HEK293 (cell line): ENCODE measurements around the gene SNCB.

Experiments
- CTCF ChIA-PET: fragments of 350-600 bp; formaldehyde crosslinking; extraction: SDS; loops from one replicate; lab custom pipeline; 2021; ENCODE audit warnings: antibody characterized with exemption; lab: Yijun Ruan, JAX
- POLR2A ChIA-PET: fragments of 300-600 bp; formaldehyde crosslinking; extraction: SDS; loops from one replicate; lab custom pipeline; 2020; ENCODE audit warnings: antibody characterized with exemption, inconsistent platforms; lab: Yijun Ruan, JAX
- H3K27ac ChIP-seq: fragments of 200-500 bp; sonication (Bioruptor generic); 2 replicates; pipeline ENCODE4 v1.5.1; 2014; ENCODE audit warnings: low read depth, low read length, control low read depth, inconsistent platforms; ENCODE audit errors: extremely low read depth
- H3K36me3 ChIP-seq, 2 experiments: fragments of 200-500 bp in 1 of 2; sonication (Bioruptor generic) in 1 of 2; 1 replicate in 1 of 2; 2 replicates in 1 of 2; pipeline ENCODE4 v1.5.1; 2014 to 2017; ENCODE audit warnings: inconsistent platforms in 2 of 2, low read length in 2 of 2; ENCODE audit not compliant: control insufficient read depth in 2 of 2, insufficient read depth in 1 of 2
- H3K4me1 ChIP-seq: fragments of 200-500 bp; sonication (Bioruptor generic); 2 replicates; pipeline ENCODE4 v1.5.1; 2014; ENCODE audit warnings: mild to moderate bottlenecking, low read length, inconsistent platforms; ENCODE audit not compliant: control insufficient read depth, insufficient read depth
- H3K4me3 ChIP-seq: 2 replicates; pipeline ENCODE4 v1.5.1; 2011; ENCODE audit warnings: low read depth, mild to moderate bottlenecking, control low read depth, low read length, moderate library complexity
- H3K9me3 ChIP-seq: fragments of 200-500 bp; sonication (Bioruptor generic); 2 replicates; pipeline ENCODE4 v1.5.1; 2014; ENCODE audit warnings: low read depth, low read length, inconsistent platforms; ENCODE audit not compliant: control insufficient read depth, insufficient read depth
- BCL11A ChIP-seq: fragments of 450-650 bp; formaldehyde crosslinking; IDR thresholded peaks from 2 replicates; pipeline ENCODE4 v1.5.1; 2016; ENCODE audit warnings: low read depth, missing biosample characterization, missing genetic modification characterization
- BCL11B ChIP-seq: fragments of 450-650 bp; formaldehyde crosslinking; IDR thresholded peaks from 2 replicates; pipeline ENCODE4 v1.5.1; 2016; ENCODE audit warnings: low read depth, missing biosample characterization, missing genetic modification characterization
- GLI2 ChIP-seq: fragments of 450-650 bp; formaldehyde crosslinking; IDR thresholded peaks from 2 replicates; pipeline ENCODE4; 2017; ENCODE audit warnings: missing biosample characterization, missing genetic modification characterization, low read depth, borderline replicate concordance
- IKZF3 ChIP-seq: fragments of 450-650 bp; IDR thresholded peaks from 2 replicates; pipeline ENCODE4 v1.5.0; 2018; ENCODE audit warnings: missing biosample characterization, mild to moderate bottlenecking, missing genetic modification characterization, moderate library complexity
- ZBTB10 ChIP-seq: fragments of 450-650 bp; formaldehyde crosslinking; IDR thresholded peaks from 2 replicates; pipeline ENCODE4 v1.5.1; 2016; ENCODE audit warnings: missing biosample characterization, missing genetic modification characterization
- ZIC2 ChIP-seq: fragments of 450-650 bp; formaldehyde crosslinking; IDR thresholded peaks from 2 replicates; pipeline ENCODE4 v1.5.1; 2016; ENCODE audit warnings: missing biosample characterization, missing genetic modification characterization
- ZNF132 ChIP-seq: fragments of 450-650 bp; formaldehyde crosslinking; IDR thresholded peaks from 2 replicates; pipeline ENCODE4 v1.5.1; 2017; ENCODE audit warnings: missing biosample characterization, missing genetic modification characterization, borderline replicate concordance
- ZNF184 ChIP-seq: fragments of 450-650 bp; IDR thresholded peaks from 2 replicates; pipeline ENCODE4 v1.5.1; 2018; ENCODE audit warnings: missing biosample characterization, mild to moderate bottlenecking, missing genetic modification characterization
- ZNF302 ChIP-seq: fragments of 450-650 bp; formaldehyde crosslinking; IDR thresholded peaks from 2 replicates; pipeline ENCODE4 v1.5.1; 2016; ENCODE audit warnings: missing biosample characterization, missing genetic modification characterization, low read depth
- ZNF391 ChIP-seq: fragments of 450-650 bp; formaldehyde crosslinking; IDR thresholded peaks from 2 replicates; pipeline ENCODE4 v1.5.1; 2016; ENCODE audit warnings: low read depth, missing biosample characterization, missing genetic modification characterization, borderline replicate concordance
- ZNF426 ChIP-seq: fragments of 450-650 bp; formaldehyde crosslinking; IDR thresholded peaks from 2 replicates; pipeline ENCODE4 v1.5.1; 2017; ENCODE audit warnings: missing biosample characterization, missing genetic modification characterization, mild to moderate bottlenecking, inconsistent platforms, moderate library complexity
- ZNF473 ChIP-seq: fragments of 450-650 bp; formaldehyde crosslinking; IDR thresholded peaks from 2 replicates; pipeline ENCODE4 v1.5.1; 2017; ENCODE audit warnings: missing biosample characterization, missing genetic modification characterization
- ZNF501 ChIP-seq: fragments of 450-650 bp; formaldehyde crosslinking; IDR thresholded peaks from 2 replicates; pipeline ENCODE4 v1.5.1; 2016; ENCODE audit warnings: missing biosample characterization, missing genetic modification characterization
- ZNF792 ChIP-seq: fragments of 450-650 bp; formaldehyde crosslinking; IDR thresholded peaks from 2 replicates; pipeline ENCODE4 v1.5.1; 2016; ENCODE audit warnings: missing biosample characterization, missing genetic modification characterization
- TF ChIP-seq, protein P1 (sequence below): fragments of 450-650 bp; formaldehyde crosslinking; IDR thresholded peaks from 2 replicates; pipeline ENCODE4 v1.5.1; 2016; ENCODE audit warnings: missing biosample characterization, missing genetic modification characterization
- TF ChIP-seq, protein P2 (sequence below): fragments of 450-650 bp; formaldehyde crosslinking; IDR thresholded peaks from 2 replicates; pipeline ENCODE4 v1.5.1; 2016; ENCODE audit warnings: missing biosample characterization, missing genetic modification characterization, borderline replicate concordance
- TF ChIP-seq, protein P3 (sequence below): fragments of 450-650 bp; formaldehyde crosslinking; IDR thresholded peaks from 2 replicates; pipeline ENCODE4 v1.5.1; 2016; ENCODE audit warnings: missing biosample characterization, missing genetic modification characterization
- TF ChIP-seq, protein P4 (sequence below): fragments of 450-650 bp; formaldehyde crosslinking; IDR thresholded peaks from 2 replicates; pipeline ENCODE4 v1.5.1; 2016; ENCODE audit warnings: missing biosample characterization, missing genetic modification characterization
- TF ChIP-seq, protein P5 (sequence below): fragments of 450-650 bp; formaldehyde crosslinking; IDR thresholded peaks from 2 replicates; pipeline ENCODE4 v1.5.1; 2016; ENCODE audit warnings: missing biosample characterization, missing genetic modification characterization

Gene SNCB

DNA sequence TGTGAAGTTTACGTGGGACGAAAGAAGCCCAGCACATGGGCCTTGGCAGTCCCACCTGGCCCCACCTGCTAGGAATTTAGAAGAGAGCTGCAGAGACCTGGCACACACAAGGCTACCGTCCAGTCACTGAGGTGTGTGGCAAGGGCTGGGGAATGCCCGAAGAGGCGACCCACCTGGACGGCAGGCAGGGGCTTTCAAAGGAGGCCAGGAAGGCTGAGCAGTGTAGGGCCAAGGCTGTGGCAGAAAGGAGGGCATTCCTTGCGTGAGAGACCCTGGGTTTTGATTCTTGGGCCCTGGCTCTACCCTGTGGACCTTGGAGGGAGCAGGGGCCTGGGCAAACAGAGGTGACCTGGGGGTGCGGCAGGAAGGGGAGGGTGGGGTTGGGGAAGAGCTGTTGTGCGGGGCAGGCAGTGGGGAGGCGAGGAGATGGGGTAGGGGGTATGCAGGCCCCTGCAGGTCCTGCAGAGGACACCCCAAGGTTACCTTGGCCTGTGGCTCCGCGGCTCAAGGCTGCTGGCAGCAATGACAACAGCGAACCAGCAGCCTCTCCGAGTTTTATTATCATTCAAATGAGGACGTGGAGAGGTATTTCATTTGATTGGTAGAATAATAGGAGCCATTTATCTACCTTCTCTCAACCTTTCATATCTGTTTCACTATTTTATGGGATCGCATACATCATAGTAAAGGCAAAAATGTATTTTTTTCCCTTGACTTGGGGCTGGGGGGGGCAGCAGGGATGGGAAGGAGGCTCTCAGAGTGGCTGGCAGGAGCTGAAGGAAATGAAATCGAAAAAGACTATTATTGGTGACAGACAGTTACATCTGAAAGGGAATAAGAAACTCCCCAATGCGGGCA lies 41.8 kb upstream of the SNCB start:
- H3K27ac ChIP-seq, result no peak overlapping the region
- ChIA-PET POLR2A (no interaction called here), CTCF (interaction anchor here (0.6 to 0.7 kb wide), 2 partner anchors 12 to 599 kb away, joined by 3 read pairs; no protein-coding TSS in a partner anchor)
- no peak for TF ChIP-seq ZNF473
- TF ChIP-seq ZNF302, result no peak
- TF ChIP-seq, protein P1, sequence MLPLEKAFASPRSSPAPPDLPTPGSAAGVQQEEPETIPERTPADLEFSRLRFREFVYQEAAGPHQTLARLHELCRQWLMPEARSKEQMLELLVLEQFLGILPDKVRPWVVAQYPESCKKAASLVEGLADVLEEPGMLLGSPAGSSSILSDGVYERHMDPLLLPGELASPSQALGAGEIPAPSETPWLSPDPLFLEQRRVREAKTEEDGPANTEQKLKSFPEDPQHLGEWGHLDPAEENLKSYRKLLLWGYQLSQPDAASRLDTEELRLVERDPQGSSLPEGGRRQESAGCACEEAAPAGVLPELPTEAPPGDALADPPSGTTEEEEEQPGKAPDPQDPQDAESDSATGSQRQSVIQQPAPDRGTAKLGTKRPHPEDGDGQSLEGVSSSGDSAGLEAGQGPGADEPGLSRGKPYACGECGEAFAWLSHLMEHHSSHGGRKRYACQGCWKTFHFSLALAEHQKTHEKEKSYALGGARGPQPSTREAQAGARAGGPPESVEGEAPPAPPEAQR, result no peak
- no peak for TF ChIP-seq IKZF3 (tag by site-specific recombination)
- TF ChIP-seq, protein P2, sequence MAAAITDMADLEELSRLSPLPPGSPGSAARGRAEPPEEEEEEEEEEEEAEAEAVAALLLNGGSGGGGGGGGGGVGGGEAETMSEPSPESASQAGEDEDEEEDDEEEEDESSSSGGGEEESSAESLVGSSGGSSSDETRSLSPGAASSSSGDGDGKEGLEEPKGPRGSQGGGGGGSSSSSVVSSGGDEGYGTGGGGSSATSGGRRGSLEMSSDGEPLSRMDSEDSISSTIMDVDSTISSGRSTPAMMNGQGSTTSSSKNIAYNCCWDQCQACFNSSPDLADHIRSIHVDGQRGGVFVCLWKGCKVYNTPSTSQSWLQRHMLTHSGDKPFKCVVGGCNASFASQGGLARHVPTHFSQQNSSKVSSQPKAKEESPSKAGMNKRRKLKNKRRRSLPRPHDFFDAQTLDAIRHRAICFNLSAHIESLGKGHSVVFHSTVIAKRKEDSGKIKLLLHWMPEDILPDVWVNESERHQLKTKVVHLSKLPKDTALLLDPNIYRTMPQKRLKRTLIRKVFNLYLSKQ (tag by site-specific recombination), result no peak
- no peak for TF ChIP-seq ZNF132 (tag by site-specific recombination)
- TF ChIP-seq BCL11B, result no peak
- TF ChIP-seq BCL11A (tag by site-specific recombination), result no peak
- no peak for TF ChIP-seq ZNF391 (tag by site-specific recombination)
- no peak for TF ChIP-seq ZNF792 (tag by site-specific recombination)
- no peak for TF ChIP-seq ZNF426 (tag by site-specific recombination)
- TF ChIP-seq, protein P3, sequence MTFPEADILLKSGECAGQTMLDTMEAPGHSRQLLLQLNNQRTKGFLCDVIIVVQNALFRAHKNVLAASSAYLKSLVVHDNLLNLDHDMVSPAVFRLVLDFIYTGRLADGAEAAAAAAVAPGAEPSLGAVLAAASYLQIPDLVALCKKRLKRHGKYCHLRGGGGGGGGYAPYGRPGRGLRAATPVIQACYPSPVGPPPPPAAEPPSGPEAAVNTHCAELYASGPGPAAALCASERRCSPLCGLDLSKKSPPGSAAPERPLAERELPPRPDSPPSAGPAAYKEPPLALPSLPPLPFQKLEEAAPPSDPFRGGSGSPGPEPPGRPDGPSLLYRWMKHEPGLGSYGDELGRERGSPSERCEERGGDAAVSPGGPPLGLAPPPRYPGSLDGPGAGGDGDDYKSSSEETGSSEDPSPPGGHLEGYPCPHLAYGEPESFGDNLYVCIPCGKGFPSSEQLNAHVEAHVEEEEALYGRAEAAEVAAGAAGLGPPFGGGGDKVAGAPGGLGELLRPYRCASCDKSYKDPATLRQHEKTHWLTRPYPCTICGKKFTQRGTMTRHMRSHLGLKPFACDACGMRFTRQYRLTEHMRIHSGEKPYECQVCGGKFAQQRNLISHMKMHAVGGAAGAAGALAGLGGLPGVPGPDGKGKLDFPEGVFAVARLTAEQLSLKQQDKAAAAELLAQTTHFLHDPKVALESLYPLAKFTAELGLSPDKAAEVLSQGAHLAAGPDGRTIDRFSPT, result no peak
- TF ChIP-seq GLI2 (tag by site-specific recombination), result no peak
- TF ChIP-seq, protein P4, sequence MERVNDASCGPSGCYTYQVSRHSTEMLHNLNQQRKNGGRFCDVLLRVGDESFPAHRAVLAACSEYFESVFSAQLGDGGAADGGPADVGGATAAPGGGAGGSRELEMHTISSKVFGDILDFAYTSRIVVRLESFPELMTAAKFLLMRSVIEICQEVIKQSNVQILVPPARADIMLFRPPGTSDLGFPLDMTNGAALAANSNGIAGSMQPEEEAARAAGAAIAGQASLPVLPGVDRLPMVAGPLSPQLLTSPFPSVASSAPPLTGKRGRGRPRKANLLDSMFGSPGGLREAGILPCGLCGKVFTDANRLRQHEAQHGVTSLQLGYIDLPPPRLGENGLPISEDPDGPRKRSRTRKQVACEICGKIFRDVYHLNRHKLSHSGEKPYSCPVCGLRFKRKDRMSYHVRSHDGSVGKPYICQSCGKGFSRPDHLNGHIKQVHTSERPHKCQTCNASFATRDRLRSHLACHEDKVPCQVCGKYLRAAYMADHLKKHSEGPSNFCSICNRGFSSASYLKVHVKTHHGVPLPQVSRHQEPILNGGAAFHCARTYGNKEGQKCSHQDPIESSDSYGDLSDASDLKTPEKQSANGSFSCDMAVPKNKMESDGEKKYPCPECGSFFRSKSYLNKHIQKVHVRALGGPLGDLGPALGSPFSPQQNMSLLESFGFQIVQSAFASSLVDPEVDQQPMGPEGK (tag by site-specific recombination), result no peak
- TF ChIP-seq ZNF184, result no peak
- no peak for TF ChIP-seq ZIC2 (tag by site-specific recombination)
- TF ChIP-seq, protein P5, sequence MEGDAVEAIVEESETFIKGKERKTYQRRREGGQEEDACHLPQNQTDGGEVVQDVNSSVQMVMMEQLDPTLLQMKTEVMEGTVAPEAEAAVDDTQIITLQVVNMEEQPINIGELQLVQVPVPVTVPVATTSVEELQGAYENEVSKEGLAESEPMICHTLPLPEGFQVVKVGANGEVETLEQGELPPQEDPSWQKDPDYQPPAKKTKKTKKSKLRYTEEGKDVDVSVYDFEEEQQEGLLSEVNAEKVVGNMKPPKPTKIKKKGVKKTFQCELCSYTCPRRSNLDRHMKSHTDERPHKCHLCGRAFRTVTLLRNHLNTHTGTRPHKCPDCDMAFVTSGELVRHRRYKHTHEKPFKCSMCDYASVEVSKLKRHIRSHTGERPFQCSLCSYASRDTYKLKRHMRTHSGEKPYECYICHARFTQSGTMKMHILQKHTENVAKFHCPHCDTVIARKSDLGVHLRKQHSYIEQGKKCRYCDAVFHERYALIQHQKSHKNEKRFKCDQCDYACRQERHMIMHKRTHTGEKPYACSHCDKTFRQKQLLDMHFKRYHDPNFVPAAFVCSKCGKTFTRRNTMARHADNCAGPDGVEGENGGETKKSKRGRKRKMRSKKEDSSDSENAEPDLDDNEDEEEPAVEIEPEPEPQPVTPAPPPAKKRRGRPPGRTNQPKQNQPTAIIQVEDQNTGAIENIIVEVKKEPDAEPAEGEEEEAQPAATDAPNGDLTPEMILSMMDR, result no peak
- TF ChIP-seq ZNF501 (tag by site-specific recombination), result no peak
- no peak for TF ChIP-seq ZBTB10 (tag by site-specific recombination)
- no peaks in the 10 kb centered on the region for H3K4me1 ChIP-seq
- H3K4me3 ChIP-seq, result no peak overlapping the region
- H3K9me3 ChIP-seq, result no peaks in the 10 kb centered on the region
- no peaks in the 10 kb centered on the region for H3K36me3 ChIP-seq
